T-helper 17 cell (primary cell): ENCODE measurements around the gene KREMEN2. TPM values are rescaled to one million over a fixed set of nuclear protein-coding genes. Genes with fewer than 3 reads are reported as not detected.

ENCODE experiments used
- ATAC-seq: fragments of 150-1000 bp; cut with Tn5 transposase; 2 replicates; pipeline ENCODE4 v1.10.0; 2021; ENCODE audit warnings: mild to moderate bottlenecking, moderate library complexity
- DNase-seq, 3 donors: peaks; one replicate each; pipeline versions ENCODE4 v3.0.0 to v3.0.0-alpha.2; 2020 to 2021
- H3K9me3 ChIP-seq: one replicate; pipeline ENCODE4 v1.7.0; 2013; ENCODE audit warnings: low read length, mild to moderate bottlenecking; ENCODE audit not compliant: control insufficient read depth, poor library complexity, severe bottlenecking
- H3K27ac Mint-ChIP-seq: one replicate; pipeline ENCODE4 v1.8.0; 2022; ENCODE audit warnings: mild to moderate bottlenecking, moderate library complexity, mixed read lengths
- H3K27me3 Mint-ChIP-seq: one replicate; pipeline ENCODE4 v1.8.0; 2022; ENCODE audit warnings: mixed read lengths
- H3K36me3 Mint-ChIP-seq: one replicate; pipeline ENCODE4 v1.8.0; 2022; ENCODE audit warnings: low read depth, mixed read lengths
- H3K4me1 Mint-ChIP-seq: one replicate; pipeline ENCODE4 v1.8.0; 2022; ENCODE audit warnings: mild to moderate bottlenecking, mixed read lengths
- H3K4me3 Mint-ChIP-seq: one replicate; pipeline ENCODE4 v1.8.0; 2022; ENCODE audit warnings: mild to moderate bottlenecking, moderate library complexity, mixed read lengths
- total RNA-seq, 4 donors: library from RNA in 2 of 4; stranded (reverse) in 2 of 4; gene quantifications; one replicate each; pipeline ENCODE4 v1.2.3 and lab custom pipeline; 2022 to 2026

KREMEN2 gene
- total RNA-seq, 2 donors from 2014 or later: not detected

GRCh38 chr16:2983706-2984136, 19.6 kb downstream of the KREMEN2 start:
- Mint-ChIP-seq H3K27ac (no peak overlapping the region), H3K4me1 (peaks cover 3% of the 10 kb centered on the region), H3K4me3 (peak overlapping the region; percentile 45), H3K27me3 (no peaks in the 10 kb centered on the region), H3K36me3 (no peaks in the 10 kb centered on the region)
- ATAC-seq: peak; percentile 56
- no peaks in the 10 kb centered on the region for H3K9me3 ChIP-seq
- peak; percentile 45 to 64 (median 57) for DNase-seq

- Mint-ChIP-seq H3K27me3 (no peaks in the 10 kb centered on the region), H3K27ac (no peak overlapping the region), H3K4me3 (no peak overlapping the region), H3K4me1 (peaks cover 3% of the 10 kb centered on the region), H3K36me3 (no peaks in the 10 kb centered on the region)
- no peaks in the 10 kb centered on the region for H3K9me3 ChIP-seq
- DNase-seq: no peak
- ATAC-seq: no peak
Observed at GRCh38 chr16:2985462-2985861, 21.4 kb downstream of the KREMEN2 start.

GRCh38 chr16:2985893-2986355, 21.8 kb downstream of the KREMEN2 start:
- H3K36me3 Mint-ChIP-seq: no peaks in the 10 kb centered on the region

GRCh38 chr16:2986623-2987188, 22.6 kb downstream of the KREMEN2 start:
- no peak for ATAC-seq
- H3K4me3 Mint-ChIP-seq: no peak overlapping the region
- H3K27ac Mint-ChIP-seq: no peak overlapping the region
- no peaks in the 10 kb centered on the region for H3K27me3 Mint-ChIP-seq
- H3K9me3 ChIP-seq: no peaks in the 10 kb centered on the region
- no peak for DNase-seq
- peaks cover 1% of the 10 kb centered on the region for H3K4me1 Mint-ChIP-seq
- no peaks in the 10 kb centered on the region for H3K36me3 Mint-ChIP-seq

More at GRCh38 chr16:2985893-2986355, 21.8 kb downstream of the KREMEN2 start:
- H3K27ac Mint-ChIP-seq: no peak overlapping the region
- H3K9me3 ChIP-seq: no peaks in the 10 kb centered on the region
- H3K4me1 Mint-ChIP-seq: peaks cover 3% of the 10 kb centered on the region
- DNase-seq: no peak
- ATAC-seq: no peak
- no peaks in the 10 kb centered on the region for H3K27me3 Mint-ChIP-seq
- no peak overlapping the region for H3K4me3 Mint-ChIP-seq

- no peak overlapping the region for H3K27ac Mint-ChIP-seq
- DNase-seq: no peak
- no peak overlapping the region for H3K4me3 Mint-ChIP-seq
- H3K27me3 Mint-ChIP-seq: no peaks in the 10 kb centered on the region
- no peaks in the 10 kb centered on the region for H3K9me3 ChIP-seq
- no peaks in the 10 kb centered on the region for H3K4me1 Mint-ChIP-seq
- ATAC-seq: no peak
- H3K36me3 Mint-ChIP-seq: no peaks in the 10 kb centered on the region
Observed at GRCh38 chr16:2987286-2987685, 23.2 kb downstream of the KREMEN2 start.

GRCh38 chr16:2987833-2988232, 23.8 kb downstream of the KREMEN2 start:
- H3K4me3 Mint-ChIP-seq: no peak overlapping the region
- H3K27ac Mint-ChIP-seq: no peak overlapping the region
- no peaks in the 10 kb centered on the region for H3K9me3 ChIP-seq
- DNase-seq (no peak), ATAC-seq (no peak)
- H3K36me3 Mint-ChIP-seq: no peaks in the 10 kb centered on the region
- H3K4me1 Mint-ChIP-seq: no peaks in the 10 kb centered on the region
- H3K27me3 Mint-ChIP-seq: no peaks in the 10 kb centered on the region

GRCh38 chr16:2988590-2989099, 24.6 kb downstream of the KREMEN2 start:
- no peak for ATAC-seq
- H3K36me3 Mint-ChIP-seq: no peaks in the 10 kb centered on the region
- H3K9me3 ChIP-seq: no peaks in the 10 kb centered on the region
- no peak for DNase-seq
- H3K27me3 Mint-ChIP-seq: no peaks in the 10 kb centered on the region
- H3K4me3 Mint-ChIP-seq: no peak overlapping the region
- H3K27ac Mint-ChIP-seq: no peak overlapping the region
- no peaks in the 10 kb centered on the region for H3K4me1 Mint-ChIP-seq

- Mint-ChIP-seq H3K36me3 (no peaks in the 10 kb centered on the region), H3K4me3 (no peak overlapping the region), H3K27ac (no peak overlapping the region), H3K27me3 (no peaks in the 10 kb centered on the region), H3K4me1 (no peaks in the 10 kb centered on the region)
- DNase-seq (no peak), ATAC-seq (no peak)
- no peaks in the 10 kb centered on the region for H3K9me3 ChIP-seq
Observed at GRCh38 chr16:2990891-2991290, 26.8 kb downstream of the KREMEN2 start.

- no peaks in the 10 kb centered on the region for H3K4me1 Mint-ChIP-seq
- ATAC-seq (no peak), DNase-seq (no peak)
- H3K27ac Mint-ChIP-seq: no peak overlapping the region
- no peaks in the 10 kb centered on the region for H3K27me3 Mint-ChIP-seq
- H3K36me3 Mint-ChIP-seq: no peaks in the 10 kb centered on the region
- H3K4me3 Mint-ChIP-seq: no peak overlapping the region
- H3K9me3 ChIP-seq: no peaks in the 10 kb centered on the region
Observed at GRCh38 chr16:2991566-2992261, 27.6 kb downstream of the KREMEN2 start.

GRCh38 chr16:2992383-2993081, 28.5 kb downstream of the KREMEN2 start:
- H3K27ac Mint-ChIP-seq: no peak overlapping the region
- H3K4me1 Mint-ChIP-seq: no peaks in the 10 kb centered on the region
- ATAC-seq: no peak
- no peaks in the 10 kb centered on the region for H3K36me3 Mint-ChIP-seq
- H3K4me3 Mint-ChIP-seq: no peak overlapping the region
- DNase-seq: no peak
- no peaks in the 10 kb centered on the region for H3K9me3 ChIP-seq
- H3K27me3 Mint-ChIP-seq: no peaks in the 10 kb centered on the region

- no peak overlapping the region for H3K27ac Mint-ChIP-seq
- H3K9me3 ChIP-seq: no peaks in the 10 kb centered on the region
- no peaks in the 10 kb centered on the region for H3K36me3 Mint-ChIP-seq
- DNase-seq: no peak
- H3K27me3 Mint-ChIP-seq: peaks cover 15% of the 10 kb centered on the region
- ATAC-seq: no peak
- no peak overlapping the region for H3K4me3 Mint-ChIP-seq
- H3K4me1 Mint-ChIP-seq: no peaks in the 10 kb centered on the region
Observed at GRCh38 chr16:2996298-2996697, 32.2 kb downstream of the KREMEN2 start.

- DNase-seq (no peak), ATAC-seq (no peak)
- Mint-ChIP-seq H3K27ac (no peak overlapping the region), H3K36me3 (no peaks in the 10 kb centered on the region), H3K4me3 (no peak overlapping the region), H3K4me1 (no peaks in the 10 kb centered on the region), H3K27me3 (peaks cover 15% of the 10 kb centered on the region)
- no peaks in the 10 kb centered on the region for H3K9me3 ChIP-seq
Observed at GRCh38 chr16:2999929-3000328, 35.9 kb downstream of the KREMEN2 start.

GRCh38 chr16:3000540-3000939, 36.5 kb downstream of the KREMEN2 start:
- Mint-ChIP-seq H3K27me3 (peaks cover 15% of the 10 kb centered on the region), H3K36me3 (no peaks in the 10 kb centered on the region), H3K27ac (no peak overlapping the region), H3K4me1 (no peaks in the 10 kb centered on the region), H3K4me3 (no peak overlapping the region)
- ATAC-seq: no peak
- H3K9me3 ChIP-seq: no peaks in the 10 kb centered on the region
- no peak for DNase-seq
